GM12864 (cell line): ENCODE measurements around the gene LTBP1.

Experiments used
- DNase-seq: peaks from one replicate; pipeline ENCODE4 v3.0.0-alpha.2; 2011; ENCODE audit warnings: low read depth
- H3K4me3 ChIP-seq: 2 replicates; pipeline ENCODE4 v1.5.1; 2011; ENCODE audit warnings: mild to moderate bottlenecking, low read depth, low read length, control low read depth
- CTCF ChIP-seq: IDR thresholded peaks from 2 replicates; pipeline ENCODE4 v1.5.1; 2011; ENCODE audit warnings: low read depth, mild to moderate bottlenecking, moderate library complexity, low read length, control low read depth, inconsistent platforms; ENCODE audit errors: missing control alignments

Gene LTBP1

GRCh38 chr2:33302348-33302747 lies 355.6 kb downstream of the LTBP1 start:
- no peak for DNase-seq
- no peak for TF ChIP-seq CTCF
- no peak overlapping the region for H3K4me3 ChIP-seq

DNA sequence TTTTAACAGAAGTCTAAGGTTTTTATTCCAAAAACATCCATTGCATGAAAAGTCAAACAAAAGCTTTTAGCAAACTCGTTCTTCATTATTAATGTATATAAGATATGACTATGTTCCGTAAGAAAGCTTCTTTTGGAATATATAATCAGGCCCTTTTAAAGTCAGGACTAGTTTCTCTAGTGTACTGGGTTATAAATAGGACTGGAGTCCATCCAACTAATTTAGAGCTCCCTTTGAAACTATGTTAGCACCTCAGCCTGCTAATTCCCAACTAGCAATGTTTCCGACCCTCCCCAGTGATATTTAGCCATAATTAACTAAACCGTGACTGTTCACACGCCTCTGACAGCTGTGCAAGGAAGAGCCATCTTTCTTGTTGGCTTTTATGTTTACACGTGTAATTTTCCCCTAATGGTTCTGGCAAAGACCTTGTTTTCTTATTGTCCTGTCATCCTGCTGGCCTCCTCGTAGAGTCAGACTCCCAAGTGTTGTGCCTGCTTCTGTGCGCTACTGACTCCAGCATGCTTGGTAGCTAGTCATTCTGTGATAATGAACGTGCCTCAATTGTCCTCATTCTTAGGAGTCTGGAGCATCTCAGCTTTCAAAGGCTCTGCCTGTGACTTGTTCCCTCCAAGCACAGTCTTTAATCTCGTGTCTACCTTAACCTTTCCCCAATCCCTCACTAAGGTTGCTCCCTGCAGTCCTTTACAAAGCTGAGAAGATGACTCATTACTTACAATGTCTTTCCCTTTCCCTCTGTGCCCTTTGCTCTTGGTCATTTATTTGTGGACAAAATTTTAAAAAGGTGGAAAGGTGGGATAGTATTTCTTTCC lies 357.5 kb downstream of the LTBP1 start:
- no peak overlapping the region for H3K4me3 ChIP-seq
- TF ChIP-seq CTCF, result no peak
- no peak for DNase-seq

GRCh38 chr2:33307659-33308270 lies 361.0 kb downstream of the LTBP1 start:
- no peak for DNase-seq
- no peak for TF ChIP-seq CTCF
- no peak overlapping the region for H3K4me3 ChIP-seq

DNA sequence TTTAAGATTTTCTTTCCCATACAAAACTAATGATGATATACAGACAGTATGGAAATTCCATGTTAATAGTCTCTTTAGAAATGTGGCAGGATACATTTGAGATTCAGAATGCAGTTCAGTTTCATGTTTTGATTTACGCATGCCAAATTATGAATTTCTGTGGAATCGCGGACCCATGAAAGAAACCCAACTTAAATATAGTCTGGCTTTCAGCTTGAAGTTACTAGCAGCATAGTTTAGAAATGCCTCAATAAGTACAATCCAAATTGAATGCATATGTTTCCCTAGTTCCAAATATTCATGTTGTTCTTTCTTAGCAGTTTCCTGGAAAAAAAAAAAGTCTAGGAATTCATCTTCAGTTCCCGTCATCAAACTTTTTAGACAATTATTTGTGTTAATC lies 365.6 kb downstream of the LTBP1 start:
- TF ChIP-seq CTCF, result no peak
- no peak for DNase-seq
- H3K4me3 ChIP-seq, result no peak overlapping the region

GRCh38 chr2:33313039-33313438 lies 366.3 kb downstream of the LTBP1 start:
- no peak for DNase-seq
- H3K4me3 ChIP-seq, result no peak overlapping the region
- TF ChIP-seq CTCF, result no peak

GRCh38 chr2:33314541-33314940 lies 367.8 kb downstream of the LTBP1 start:
- TF ChIP-seq CTCF, result no peak
- no peak overlapping the region for H3K4me3 ChIP-seq
- no peak for DNase-seq
